Umbilical cord (tissue), 2 donors: ENCODE measurements around the gene EFNA5. TPM values are rescaled to one million over a fixed set of nuclear protein-coding genes. Genes with fewer than 3 reads are reported as not detected.

ENCODE experiments used
- DNase-seq: peaks from one replicate; pipeline ENCODE4 v3.0.0-alpha.2; 2015; ENCODE audit warnings: low spot score
- total RNA-seq: library from RNA; depleted of rRNA; stranded (reverse); fragments of >200 nt; gene quantifications from one replicate; pipeline ENCODE4 v1.2.3, GENCODE V29; 2014; ENCODE audit warnings: low replicate concordance; ENCODE audit not compliant: insufficient read depth

EFNA5 gene
- 15.2 TPM for total RNA-seq

- DNase-seq, result peak; percentile 57
Observed at GRCh38 chr5:107670932-107671741, at the start of gene EFNA5. Gene EFNA5, minus strand, starts transcription at chr5:107670937.

- DNase-seq, result no peak
Observed at GRCh38 chr5:107719034-107719606, 48.4 kb upstream of the EFNA5 start.

- no peak for DNase-seq
Observed at GRCh38 chr5:107717816-107718215, 47.1 kb upstream of the EFNA5 start.

- DNase-seq, result no peak
Observed at GRCh38 chr5:107713228-107713627, 42.5 kb upstream of the EFNA5 start.

DNA sequence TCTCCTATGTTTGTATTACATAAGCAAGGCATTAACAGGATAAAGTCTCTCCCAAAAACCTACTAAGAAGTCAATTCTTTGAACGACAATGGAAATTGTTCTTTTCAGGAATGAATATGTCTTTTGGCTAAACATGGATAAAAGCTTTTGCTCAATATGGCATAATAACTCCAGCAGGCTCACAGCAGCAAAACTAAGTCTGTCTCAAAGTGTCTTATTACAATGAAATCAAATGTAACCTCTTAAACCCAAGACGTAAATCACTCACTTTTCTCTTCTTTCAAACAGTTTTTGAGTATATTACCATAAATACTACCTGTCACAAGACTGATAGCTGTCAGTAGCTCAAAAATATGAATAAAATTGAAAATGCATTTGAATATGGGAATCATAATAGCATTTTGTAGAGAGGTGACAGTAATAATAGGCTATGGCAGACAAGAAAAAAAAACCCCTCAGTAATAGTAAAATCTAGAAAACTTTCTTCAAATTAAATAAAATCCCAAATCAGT, 41.7 kb upstream of the EFNA5 start:
- no peak for DNase-seq

DNA sequence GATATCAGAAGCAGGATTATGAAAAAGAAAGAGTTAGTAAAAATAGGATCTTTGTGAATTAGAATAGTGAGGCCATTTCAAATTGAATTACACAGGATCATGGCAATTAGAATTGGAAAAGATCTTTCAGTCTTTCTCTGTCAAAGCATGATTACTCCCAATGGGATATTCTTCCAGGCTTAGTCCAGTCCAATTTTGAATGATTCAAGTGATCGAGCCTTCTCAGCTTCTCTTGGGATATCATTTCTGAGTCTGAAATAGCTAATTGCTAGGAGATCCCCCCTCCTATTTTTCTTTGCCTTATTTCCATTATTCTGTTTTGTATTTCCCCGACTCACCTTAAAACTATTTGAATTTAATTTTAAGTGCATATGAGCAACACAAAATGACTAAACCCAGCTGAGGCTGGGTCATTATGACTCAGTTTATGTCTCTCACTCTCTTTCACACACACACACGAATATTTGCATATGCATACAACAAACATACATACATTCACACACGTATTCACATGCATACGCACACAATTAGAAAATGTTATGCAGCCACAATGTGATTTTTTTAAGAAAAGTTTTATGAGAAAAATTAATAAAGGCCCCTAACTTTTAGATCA, 34.8 kb upstream of the EFNA5 start:
- no peak for DNase-seq

DNA sequence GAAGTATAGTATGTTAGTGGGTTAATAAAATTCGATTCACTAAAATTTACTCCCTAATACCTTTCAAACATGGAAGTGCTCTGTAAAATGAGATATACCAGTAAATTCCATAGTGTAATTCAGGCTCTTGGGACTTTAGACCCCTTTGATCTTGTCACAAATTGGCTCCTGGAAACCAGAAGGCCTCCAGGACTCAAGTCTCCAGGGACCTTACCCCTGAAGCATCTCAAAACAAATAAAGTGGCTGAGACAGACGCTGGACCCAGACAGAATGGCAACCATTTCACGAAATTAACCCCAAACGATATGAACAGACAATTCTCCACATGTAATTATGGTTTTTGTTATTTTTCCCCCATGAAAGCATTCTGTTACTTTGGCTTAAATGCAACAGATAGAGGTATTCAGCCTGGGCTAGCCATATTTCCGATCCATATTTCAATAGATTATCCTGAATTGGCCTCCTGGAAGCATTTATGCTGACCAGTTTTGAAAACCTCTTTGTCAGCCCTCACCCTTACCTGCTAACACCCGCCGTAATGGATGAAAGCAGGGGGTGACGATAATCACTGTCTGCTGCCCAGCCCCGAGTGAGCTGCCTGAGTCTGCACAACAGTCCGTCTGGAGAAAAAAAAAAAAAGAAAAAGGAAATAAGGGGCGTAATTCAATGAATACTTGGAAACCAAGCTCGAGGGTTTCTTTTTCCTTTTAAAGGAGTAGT, 34.1 kb upstream of the EFNA5 start:
- peak; percentile 31 for DNase-seq

DNA sequence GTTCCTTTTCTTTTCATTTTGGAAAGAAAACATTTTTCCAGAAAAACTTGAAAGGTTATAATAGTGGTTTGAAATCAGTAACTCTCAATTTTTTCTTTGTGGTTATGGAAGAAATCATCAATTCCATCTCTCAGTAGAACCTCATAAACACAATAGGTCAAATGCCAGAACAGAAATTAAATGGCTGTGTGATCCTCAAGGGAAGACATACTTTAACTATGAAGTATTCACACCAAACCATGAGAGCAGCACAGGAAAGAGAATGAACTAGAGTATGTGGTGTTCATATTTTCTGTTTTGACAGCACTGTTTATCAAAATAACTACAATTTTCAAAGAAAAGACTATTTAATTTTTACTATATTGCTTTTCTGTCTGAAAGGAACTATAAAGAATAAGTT, 29.7 kb upstream of the EFNA5 start:
- no peak for DNase-seq

DNA sequence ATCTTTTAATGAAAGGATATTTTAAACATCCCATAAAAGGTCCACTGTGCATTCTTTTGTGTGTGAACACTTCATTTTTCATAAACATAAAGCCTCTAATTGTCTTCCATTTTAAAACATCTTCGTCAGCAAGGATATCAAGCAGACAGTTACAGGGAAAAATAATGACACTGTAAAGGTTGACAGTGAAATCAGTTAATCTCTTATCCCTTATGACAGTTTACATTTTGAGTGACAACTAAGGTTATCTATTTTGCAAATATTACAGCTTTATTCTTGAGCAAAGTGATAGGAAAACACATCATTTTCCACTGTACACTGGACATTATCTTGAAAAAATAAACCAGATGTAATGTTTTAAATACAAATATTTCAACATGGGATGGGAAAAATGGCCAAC, 28.7 kb upstream of the EFNA5 start:
- DNase-seq, result no peak

DNA sequence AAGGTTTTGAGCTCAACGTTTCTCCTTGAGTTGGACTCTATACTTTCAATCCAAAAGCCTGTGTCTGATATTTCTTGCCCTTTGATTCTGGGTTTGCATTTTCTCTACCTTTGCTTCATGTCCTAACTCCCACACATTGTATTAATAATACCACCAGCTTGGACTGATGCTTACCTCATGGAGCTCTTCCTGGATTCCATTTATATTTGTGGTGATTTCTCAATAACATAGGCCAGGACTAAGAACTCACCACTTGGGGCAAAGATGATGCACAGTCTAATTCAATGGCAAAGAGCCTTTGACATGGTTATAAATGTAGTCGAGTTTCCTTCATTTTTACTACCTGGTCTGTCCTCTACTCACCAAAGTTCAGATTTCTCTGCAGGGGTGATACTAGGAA, 27.5 kb upstream of the EFNA5 start:
- DNase-seq, result no peak

DNA sequence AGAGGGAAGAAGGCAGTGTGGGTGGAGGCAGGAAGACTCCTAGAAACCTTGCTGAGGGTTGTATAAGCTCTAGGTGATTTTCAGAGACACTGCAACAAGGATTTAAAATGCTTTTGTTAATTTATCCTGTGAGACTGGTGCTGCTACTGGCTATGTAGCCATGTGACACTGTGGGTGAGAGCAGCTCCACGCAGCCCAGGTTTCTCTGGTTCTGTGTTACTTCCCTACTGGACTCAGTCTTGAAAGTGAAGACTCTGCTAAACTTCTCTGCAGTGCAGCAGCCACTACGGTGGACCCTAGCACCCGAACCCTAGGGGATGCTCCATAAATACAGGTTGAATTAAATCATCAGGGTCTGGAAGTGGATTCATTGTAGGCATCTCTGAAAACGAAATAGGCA, 25.8 kb upstream of the EFNA5 start:
- DNase-seq, result no peak

DNA sequence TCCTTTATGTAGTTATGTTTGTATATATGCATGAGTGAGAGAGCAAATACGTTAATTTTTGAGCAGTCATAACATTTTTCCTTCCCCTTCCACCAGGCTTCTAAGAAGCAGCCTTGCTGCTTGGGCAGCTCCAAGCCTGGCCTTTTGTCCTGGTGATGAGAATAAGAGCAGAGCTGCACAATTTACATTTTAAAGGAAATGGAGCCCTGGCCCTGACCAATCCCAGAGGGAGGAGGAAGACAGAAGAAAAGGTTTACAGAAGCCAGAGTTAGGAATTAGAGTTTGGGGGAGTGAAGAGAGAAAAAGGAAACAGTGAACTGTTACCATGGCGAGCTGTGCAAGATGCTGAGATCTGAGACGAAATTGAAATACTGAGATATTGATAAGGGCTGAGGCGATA, 25.3 kb upstream of the EFNA5 start:
- no peak for DNase-seq

GRCh38 chr5:107687937-107688336, 17.2 kb upstream of the EFNA5 start:
- DNase-seq, result no peak

- DNase-seq, result no peak
Observed at GRCh38 chr5:107687404-107687803, 16.7 kb upstream of the EFNA5 start.

GRCh38 chr5:107682533-107682932, 11.8 kb upstream of the EFNA5 start:
- DNase-seq, result no peak

DNA sequence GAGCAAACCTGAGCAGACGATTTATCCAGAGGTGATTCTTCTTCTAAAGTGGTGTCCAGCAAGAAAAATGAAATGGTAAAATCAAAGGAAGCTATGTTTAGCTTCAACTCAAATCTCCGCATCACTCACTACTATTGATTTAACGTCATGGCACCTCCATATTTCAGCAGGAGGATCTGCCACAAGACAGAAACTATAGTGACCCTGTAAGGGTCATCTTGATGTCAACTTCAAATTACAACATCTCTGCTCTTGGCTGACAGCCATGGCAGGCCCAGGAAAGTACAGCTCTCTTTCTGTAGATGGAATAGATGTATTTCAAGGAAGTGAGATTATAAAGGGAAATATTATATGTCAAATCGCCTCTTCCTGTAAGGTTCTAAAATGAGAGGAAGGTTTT, 10.1 kb upstream of the EFNA5 start:
- DNase-seq, result no peak

DNA sequence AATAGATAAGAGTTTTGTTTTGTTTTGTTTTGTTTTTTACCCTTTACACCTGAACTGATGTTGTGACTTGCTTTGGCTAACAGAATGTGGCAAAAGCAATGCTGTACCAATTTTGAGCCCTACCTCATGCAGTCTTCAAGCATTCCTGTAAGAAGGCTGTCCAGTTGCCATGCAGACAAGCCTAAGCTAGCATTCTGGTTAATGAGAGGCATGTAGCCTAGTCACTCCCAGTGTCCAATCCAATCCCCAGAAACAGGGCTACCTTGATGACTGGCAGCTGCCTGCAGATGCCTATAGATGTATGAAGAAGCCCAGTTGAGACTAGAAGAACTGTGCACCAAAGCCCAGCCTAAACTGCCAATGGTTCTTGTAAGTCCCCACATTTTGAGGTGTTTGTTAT, 9.4 kb upstream of the EFNA5 start:
- no peak for DNase-seq

- DNase-seq, result no peak
Observed at GRCh38 chr5:107676702-107677101, 6.0 kb upstream of the EFNA5 start.

GRCh38 chr5:107675201-107675600, 4.5 kb upstream of the EFNA5 start:
- no peak for DNase-seq

GRCh38 chr5:107674655-107675054, 3.9 kb upstream of the EFNA5 start:
- DNase-seq, result no peak

DNA sequence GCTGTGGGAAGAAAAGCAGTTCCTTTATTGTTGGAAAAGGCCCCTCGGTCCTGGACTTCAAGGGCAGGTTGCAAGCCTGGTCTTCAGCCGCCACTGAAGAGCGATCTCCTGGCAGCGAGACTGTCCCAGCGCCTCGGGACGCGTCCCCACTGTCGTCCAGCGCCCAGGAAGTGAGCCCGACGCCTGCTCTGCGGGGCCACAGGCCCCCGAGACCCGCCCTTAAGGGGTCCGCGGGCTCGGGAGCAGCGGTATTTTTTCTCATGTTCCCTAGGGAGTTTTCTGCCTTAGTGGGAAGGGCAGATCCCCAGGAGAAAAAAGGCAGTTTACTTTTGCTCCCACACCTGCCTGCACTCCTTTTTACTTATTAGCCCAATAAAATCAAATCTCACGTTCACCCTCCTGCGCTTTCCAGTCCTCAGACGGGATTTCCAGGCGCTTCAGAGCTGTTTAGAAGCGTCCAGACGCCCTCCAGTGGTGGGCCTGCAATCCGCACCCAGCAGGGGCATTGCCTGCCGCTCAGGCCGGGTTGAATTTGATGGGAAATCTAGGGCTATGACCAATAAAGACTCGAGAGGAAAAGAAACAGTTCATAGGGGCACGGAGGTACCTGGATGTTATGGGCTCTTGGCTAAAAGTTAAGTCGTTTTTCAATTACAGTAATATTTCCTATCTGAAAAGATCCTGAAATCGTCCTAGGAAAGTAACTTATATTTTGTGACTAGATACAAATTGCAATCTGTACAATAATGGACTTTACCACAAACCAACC, 2.8 kb upstream of the EFNA5 start:
- peak; percentile 94 for DNase-seq

- no peak for DNase-seq
Observed at GRCh38 chr5:107673039-107673367, 2.3 kb upstream of the EFNA5 start.
